GM19043 (cell line): ENCODE results near the gene SLC39A11.

Experiments used
- ATAC-seq: cut with Tn5 transposase; IDR thresholded peaks from one replicate; pipeline ENCODE4 v1.9.1; 2021; ENCODE audit warnings: low read depth; ENCODE audit not compliant: unreplicated experiment

Gene SLC39A11

DNA sequence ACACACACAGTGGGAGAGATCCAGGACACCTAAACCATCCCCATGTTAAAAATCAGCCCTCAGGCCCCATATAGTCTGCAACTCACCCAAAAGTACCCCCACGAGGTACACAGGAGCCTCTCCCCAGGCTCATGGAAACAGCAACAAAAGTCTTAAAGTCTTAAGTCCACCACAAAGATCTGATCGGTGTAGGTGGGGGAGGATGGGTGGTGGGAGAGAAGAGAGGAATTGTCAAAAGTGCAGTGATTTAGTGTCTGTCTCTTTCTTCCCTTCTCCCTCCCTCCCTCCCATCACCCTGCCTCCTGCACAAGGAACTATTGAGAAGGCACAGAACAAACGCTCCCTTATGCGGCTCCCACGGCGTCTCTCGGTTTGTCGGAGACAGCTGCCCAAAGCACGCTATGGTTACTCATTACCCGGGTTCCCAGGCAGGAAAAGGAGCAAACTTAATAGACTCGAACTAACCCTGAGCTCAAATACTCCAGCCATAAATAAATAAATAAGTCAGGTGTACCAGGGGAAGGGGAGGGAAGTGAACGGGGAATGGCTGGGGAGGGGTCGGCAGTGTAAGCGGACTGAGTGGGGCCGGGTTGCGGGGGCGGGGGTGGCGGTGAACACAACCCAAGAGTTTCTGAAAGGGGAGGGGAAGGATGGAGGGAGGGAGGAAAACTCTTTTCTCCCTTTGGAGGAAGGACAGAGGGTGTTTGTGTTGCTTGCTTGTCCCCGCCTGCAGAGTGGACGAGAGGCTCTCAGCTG lies 477.4 kb downstream of the SLC39A11 start:
- ATAC-seq, result peak; percentile 39

DNA sequence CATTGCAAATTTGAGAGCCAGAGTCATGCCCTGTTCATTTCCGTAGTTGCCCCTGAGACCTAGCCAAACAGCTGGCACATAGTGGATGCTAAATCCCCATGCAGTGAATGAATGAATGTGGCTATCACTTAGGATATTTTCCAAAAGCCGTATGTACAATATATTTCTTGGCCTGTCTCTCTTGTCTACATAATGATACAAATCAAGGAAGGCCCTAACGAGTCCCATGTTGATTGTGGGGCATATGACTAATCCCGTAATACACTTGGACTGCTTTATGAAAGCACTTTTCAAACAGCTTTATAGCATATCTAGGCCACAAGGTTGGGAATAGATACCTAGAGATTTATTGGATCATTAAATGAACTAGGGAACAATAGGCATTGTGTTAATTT lies 478.0 kb downstream of the SLC39A11 start:
- ATAC-seq, result no peak

DNA sequence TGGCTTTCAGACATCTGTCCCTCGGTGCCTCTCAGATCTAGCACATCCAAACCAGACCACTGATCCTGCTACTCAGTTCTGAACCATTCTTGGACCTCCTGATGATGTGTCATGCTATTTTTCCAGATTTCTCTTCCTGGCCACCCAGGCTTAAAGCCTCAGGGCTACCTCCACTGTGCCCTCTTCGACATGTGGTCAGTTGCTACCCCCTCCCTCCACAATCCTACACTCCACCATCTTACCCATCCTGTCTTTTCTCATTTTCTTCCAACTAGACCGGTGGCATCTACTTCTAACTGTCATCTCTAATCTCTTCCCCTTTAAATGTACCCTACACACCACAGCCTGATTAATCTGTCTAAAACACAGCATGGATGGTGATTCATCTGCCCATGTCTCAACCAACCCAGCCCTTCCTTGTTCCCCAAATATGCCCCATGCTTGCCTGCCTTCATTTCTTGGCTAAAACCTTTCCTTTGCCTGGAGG lies 478.6 kb downstream of the SLC39A11 start:
- ATAC-seq, result no peak

DNA sequence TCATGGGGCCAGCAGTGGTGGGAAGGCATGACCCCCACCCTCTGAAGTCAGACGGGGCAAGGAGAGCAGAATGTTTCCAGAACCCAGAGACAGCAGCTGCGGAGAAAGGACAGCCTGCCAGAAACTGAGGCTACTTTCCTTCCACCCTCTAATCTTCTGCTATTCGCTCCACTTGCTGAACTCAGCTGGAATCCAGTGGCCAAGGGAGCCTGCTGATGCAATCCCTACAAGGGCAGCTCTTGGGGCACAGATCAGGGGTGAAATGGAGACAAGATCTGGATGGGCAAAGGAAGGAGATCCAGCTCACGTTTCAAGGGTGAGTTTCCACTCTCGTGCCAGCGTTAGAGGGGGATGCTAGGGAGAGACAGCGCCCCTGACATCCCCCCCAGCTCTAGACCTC lies 479.1 kb downstream of the SLC39A11 start:
- ATAC-seq, result no peak

DNA sequence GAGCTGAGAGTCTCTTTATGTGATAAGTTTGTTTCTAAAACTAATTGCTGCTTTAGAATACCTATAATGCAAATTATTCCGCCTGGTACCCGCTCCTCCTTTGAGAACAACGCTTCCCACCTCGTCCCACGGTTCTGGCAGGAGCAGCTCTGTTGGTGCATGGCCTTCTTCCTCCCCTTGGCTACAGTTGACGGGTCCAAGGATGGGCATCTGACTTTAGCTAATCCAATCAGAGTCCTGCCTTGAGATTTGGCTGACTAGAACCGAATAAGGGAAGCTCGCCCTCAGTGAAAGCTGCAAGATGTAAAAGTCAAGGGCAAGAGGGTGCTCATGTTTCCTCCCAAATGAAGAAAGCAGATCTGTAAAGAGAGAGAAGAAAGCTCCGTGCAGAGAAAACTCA lies 481.3 kb downstream of the SLC39A11 start:
- ATAC-seq, result no peak

DNA sequence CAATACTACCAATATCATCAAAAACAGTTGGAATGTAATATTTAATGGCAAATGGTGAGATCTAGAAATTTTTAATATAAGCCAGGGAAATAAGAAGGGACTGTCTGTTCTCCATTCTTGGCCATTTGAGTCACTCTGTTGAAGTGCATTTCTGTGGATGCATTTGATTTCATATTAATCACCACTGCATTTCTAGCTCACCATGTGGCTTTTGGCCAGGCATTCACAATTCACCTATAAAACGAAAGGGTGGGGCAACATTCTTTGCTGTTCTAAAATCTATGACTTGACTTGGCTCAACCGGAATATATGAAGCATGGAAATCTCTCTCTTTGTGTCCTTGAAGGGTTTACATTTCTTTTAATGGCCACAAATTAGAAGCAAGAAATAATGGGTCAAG lies 483.0 kb downstream of the SLC39A11 start:
- ATAC-seq, result no peak

DNA sequence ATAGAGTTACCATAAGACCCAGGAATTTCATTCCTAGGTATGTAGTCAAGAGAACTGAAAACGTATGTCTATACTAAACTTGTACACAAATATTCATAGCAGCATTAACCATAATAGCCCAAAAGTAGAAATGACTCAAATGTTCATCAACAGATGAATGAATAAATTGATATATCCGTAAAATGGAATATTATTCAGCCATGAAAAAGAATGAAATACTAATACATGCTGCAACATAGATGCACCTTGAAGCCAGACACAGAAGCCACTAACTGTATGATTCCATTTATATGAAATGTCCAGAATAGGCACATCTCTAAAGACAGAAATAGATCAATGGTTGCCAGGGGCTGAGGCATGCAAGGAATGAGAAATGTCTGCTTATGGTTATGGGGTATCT lies 484.1 kb downstream of the SLC39A11 start:
- ATAC-seq, result no peak

DNA sequence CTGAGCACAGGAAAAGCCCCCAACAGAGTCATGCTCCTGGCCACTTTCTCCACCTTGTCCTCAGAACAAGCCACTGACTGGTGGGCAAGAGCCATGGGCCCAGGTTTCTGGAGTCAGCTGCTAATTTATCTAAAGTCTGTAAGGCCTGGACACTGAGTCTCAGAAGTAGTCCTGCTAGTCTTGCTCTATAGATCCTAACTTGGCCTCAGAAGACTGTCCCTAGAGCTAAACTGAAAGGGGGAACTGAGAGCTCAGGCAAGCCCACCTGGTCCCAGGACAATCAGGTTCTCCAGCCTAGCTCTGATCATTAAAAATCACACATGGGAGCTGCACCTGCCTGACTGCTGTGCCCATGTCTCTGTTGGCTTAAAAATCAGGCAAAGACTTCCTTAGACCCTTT lies 485.8 kb downstream of the SLC39A11 start:
- ATAC-seq, result no peak

DNA sequence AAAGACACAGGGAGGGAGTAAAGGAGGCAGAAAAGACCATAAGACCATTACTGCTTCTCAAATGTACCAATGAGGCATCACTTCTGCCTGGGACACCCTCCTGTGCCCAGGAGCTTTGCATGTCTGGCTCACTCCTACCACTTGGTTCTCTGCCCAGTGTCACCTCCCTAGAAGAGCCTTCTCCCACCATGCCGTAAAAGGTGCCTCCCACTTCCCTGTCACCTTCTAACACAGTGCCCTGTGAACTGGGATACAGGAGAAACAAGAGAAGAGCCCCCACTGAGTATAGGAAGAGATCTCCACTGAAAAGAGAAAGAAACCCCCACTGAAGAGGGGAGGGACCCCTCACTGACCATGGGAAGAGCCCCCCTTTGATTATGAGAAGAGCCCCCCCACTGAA lies 486.9 kb downstream of the SLC39A11 start:
- ATAC-seq, result no peak

DNA sequence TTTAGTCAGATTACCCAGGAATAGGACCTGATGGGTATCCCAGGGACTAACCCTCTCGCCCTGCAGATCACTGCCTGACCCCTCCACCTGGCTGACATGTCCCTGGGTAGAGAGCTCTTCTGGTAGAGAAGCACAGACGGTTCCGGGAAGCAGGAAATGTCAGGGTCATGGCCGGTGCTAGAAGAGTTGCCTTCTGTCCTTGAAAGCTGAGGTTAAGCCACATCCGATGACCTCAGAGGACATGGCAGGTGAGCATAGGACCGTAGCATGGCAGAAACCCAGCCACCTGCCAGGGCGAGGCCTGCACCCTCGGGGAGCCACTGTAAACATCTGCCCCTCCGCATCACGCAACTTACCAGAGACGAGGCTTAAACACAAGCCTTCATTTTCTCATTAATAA lies 488.0 kb downstream of the SLC39A11 start:
- no peak for ATAC-seq

DNA sequence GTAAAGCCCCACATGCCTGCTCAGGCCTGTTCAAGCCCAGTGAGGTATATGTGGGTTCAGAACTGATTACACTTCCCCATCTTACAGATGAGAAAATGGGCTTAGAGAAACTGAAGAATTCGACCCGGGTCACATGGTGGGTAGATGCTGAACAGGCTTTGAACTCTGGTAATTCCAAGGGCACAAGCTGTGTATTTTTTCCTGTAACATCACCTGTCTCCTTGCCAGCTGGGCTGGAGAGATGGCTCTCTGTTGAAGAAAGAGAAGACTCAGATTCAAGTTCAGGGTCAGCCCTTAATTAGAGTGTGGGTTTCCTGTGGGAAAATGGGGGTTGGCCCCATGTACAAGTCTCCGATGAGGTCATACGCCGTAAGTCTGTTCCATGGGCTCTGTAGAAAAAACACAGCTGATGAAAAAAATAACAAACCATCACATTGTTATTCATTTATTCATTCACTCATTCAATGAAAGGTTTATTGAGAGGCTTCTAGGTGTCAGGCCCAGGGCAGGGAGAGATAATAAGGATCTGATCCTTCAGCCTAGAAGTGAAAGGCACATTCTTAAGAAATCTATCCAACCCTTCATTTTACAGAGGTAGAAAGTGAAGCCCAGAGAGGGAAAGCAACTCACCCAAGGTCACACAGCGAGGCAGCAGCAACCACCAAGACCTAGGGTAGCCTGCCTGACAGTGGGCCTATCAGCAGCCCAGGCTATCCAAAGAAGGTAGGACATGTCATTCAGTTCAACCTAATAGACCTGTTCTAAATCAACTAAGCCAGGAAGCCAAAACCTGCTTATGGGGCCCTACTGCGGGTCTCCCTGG lies 488.9 kb downstream of the SLC39A11 start:
- no peak for ATAC-seq

DNA sequence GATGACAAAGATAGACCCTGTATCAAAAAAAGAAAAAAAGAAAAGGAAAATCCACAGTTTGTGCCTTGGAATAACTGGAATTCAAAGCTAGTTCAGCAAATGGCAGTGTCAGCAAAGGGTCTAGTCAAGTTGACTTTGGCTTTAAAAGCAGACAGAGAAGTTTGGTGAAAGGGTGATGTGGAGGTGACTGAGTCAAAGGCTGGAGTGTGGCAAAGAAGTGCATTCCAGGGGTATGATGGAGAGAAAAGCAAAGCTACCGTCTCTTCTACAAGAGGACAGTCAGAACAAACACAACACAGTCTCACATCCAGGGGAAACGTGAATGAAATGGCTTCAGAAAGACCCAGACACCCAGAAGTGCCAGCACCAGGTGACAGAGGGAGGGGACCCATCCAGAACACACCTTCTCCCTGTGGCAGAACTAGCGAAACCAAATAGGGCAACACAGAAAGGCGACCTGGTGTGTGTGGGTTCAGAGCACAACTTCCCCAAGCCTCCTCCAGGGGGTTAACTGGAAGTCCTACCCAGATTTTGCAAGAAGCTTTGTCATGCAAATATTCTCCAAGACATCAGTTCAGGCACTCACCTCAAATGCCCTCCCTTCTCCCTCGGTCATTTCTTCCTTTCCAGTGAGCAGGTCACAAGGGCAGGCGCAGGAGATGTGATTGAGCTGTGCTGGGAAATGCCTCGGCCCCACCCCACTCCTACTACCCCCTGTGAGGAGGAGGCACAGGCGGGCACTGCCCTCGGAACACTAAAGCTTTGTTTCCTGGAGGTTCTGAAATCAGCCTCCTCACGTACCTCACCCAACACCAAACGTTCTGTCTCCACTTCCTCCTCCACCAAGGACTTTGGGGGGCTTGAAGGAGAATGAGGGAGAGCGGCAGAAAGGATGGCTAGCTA lies 489.7 kb downstream of the SLC39A11 start:
- ATAC-seq, result no peak

DNA sequence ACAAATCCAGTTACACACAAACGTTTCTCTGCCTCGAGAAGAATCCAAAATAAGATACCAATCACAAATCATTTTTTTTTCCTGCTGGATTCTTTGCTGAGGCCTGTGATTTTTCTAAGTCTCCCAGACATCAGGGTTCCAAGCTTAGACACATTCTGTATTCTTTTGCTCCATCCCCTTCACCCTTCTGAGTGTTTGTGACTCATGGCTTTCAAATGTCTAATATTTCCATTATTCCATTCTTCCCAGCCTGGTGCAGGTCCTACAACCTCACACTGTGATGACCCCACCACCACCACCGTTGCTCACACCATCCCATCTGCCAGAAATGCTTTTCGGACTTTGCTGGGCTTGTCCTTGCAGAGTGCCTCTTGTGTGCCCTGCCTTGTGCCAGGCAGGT lies 491.6 kb downstream of the SLC39A11 start:
- ATAC-seq, result no peak

DNA sequence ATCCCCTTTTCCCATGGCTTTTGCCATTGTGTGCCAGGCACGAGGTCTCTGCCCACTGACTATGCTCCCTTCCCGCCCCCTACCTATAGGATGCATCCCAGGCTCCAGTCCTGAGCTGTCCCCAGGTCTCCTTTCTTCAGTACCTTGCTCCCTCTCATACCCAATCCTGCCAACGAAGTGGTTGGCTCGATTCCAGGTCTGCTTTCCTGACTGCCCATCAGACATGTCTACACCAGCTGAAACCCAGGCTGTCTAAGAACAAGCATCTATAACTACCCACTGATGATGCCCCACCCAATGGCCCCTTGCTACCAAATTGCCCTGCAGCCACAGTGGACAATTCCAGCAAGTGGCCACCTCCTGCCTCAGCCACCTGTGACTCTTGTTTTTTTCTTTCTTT lies 492.6 kb downstream of the SLC39A11 start:
- ATAC-seq, result no peak

DNA sequence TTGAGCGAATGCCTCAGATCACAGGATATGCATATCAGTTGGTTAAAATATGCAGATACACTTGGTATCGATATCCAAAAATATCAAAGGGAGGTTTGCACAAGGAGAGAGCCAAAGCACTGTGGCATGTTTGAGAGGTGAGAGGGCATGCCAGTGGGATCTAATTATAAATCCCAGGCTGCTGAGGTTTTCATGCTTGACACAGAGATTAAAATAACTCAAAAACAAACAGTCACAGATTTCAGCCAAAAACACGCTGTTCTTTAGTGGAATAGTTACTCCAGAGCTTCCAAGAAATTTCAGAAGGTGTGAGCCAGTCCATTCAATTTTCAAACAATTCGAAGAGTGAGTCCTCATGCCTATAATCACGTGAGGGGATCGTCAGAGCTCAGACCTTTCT lies 493.8 kb downstream of the SLC39A11 start:
- ATAC-seq, result no peak

DNA sequence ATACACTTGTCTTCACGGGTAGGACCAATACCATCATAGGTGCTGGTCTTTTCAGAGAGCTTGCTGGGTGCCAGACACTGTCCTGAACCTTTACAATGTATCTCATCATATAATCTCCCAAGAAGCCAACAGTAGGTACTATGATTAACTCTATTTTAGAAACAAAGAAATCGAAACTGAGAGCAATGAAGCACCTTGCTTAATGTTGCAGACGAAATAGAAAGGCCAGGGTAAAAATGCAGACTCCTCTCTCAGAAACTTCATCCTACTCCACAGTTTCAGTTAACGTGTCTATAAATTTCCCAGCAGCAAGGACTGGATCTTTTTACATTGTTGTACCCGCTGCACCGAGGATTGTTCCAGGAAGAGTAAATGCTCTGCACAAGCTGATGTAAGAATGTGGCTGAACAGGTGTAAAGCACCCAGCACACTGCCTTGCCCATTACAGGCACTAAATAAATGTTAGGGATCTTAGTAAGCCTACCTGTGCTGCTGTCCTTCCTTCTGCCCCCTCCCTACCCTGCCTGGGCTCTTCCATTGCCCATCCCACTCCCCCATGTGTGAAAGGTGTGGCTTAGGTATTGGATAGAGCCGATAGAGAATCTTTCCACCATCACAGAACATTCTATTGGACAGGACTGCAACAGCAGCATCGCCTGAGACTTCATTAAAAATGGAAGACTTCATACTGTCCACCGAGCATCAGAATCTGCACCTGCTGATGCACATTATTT lies 495.0 kb downstream of the SLC39A11 start:
- no peak for ATAC-seq
